Natural killer cell treated with Interleukin-12 subunit alpha and Interleukin-12 subunit beta and Interleukin-15 and Interleukin-18, amount 100 ng/mL, for 72 hours (primary cell): ENCODE data around the gene DBT. TPM values are rescaled to one million over a fixed set of nuclear protein-coding genes. Genes with fewer than 3 reads are reported as not detected.
"Not testable (repeated sequence)": the region's sequence is repeated elsewhere in the genome, so short reads cannot be mapped to it uniquely, and the experiment has no call there.

Experiments
- ATAC-seq, 2 donors: fragments of 150-1000 bp; cut with Tn5 transposase in 1 of 2; sonication (Bioruptor Pico), chemical (Tn5 transposase) in 1 of 2; 2 replicates each; pipeline ENCODE4 v1.10.0; 2021
- DNase-seq: peaks from one replicate; pipeline ENCODE4 v3.0.0; 2022; ENCODE audit warnings: low spot score
- H3K27ac Mint-ChIP-seq, 2 donors: 1 replicate in 1 of 2; 2 replicates in 1 of 2; pipeline ENCODE4 v1.8.0; 2022; ENCODE audit warnings: mixed read lengths in 2 of 2, mild to moderate bottlenecking in 1 of 2, moderate library complexity in 1 of 2
- H3K27me3 Mint-ChIP-seq, 2 donors: 1 replicate in 1 of 2; 2 replicates in 1 of 2; pipeline ENCODE4 v1.8.0; 2022; ENCODE audit warnings: mixed read lengths in 2 of 2
- H3K36me3 Mint-ChIP-seq: one replicate; pipeline ENCODE4 v1.8.0; 2022; ENCODE audit warnings: mixed read lengths
- H3K4me1 Mint-ChIP-seq, 2 donors: 1 replicate in 1 of 2; 2 replicates in 1 of 2; pipeline ENCODE4 v1.8.0; 2022; ENCODE audit warnings: low read depth in 2 of 2, mixed read lengths in 2 of 2, mild to moderate bottlenecking in 1 of 2
- H3K4me3 Mint-ChIP-seq: one replicate; pipeline ENCODE4 v1.8.0; 2022; ENCODE audit warnings: mixed read lengths
- H3K9me3 Mint-ChIP-seq: 2 replicates; pipeline ENCODE4 v1.8.0; 2022; ENCODE audit warnings: mixed read lengths
- total RNA-seq, 2 donors: library from RNA; stranded (reverse); gene quantifications; one replicate each; pipeline ENCODE4 v1.2.3, GENCODE V29; 2022

DBT gene
- total RNA-seq, 2 donors from 2014 or later = 9.3 to 12.8 TPM

DNA sequence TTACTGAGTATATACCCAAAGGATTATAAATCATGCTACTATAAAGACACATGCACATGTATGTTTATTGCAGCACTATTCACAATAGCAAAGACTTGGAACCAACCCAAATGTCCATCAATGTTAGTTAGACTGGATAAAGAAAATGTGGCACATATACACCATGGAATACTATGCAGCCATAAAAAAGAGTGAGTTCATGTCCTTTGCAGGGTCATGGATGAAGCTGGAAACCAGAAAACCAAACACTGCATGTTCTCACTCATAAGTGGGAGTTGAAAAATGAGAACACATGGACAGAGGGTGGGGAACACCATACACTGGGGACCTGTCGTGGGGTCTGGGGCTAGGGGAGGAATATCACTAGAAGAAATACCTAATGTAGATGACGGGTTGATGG is 44.0 kb downstream of the DBT start:
- H3K4me1 Mint-ChIP-seq, ATAC-seq, H3K9me3 Mint-ChIP-seq, DNase-seq, H3K27me3 Mint-ChIP-seq, H3K4me3 Mint-ChIP-seq, H3K27ac Mint-ChIP-seq: not testable (repeated sequence)
- peaks cover 37% of the 10 kb centered on the region for H3K36me3 Mint-ChIP-seq

DNA sequence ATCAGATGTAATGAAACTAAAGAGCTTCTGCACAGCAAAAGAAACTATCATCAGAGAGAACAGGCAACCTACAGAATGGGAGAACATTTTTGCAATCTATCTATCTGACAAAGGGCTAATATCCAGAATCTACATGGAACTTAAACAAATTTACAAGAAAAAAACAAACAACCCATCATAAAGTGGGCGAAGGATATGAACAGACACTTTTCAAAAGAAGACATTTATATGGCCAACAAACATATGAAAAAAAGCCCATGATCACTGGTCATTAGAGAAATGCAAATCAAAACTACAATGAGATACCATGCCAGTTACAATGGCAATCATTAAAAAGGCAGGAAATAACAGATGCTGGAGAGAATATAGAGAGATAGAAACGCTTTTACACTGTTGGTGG is 44.5 kb downstream of the DBT start:
- H3K27ac Mint-ChIP-seq, H3K9me3 Mint-ChIP-seq, H3K4me3 Mint-ChIP-seq, DNase-seq, ATAC-seq, H3K27me3 Mint-ChIP-seq, H3K4me1 Mint-ChIP-seq: not testable (repeated sequence)
- peaks cover 39% of the 10 kb centered on the region for H3K36me3 Mint-ChIP-seq

DNA sequence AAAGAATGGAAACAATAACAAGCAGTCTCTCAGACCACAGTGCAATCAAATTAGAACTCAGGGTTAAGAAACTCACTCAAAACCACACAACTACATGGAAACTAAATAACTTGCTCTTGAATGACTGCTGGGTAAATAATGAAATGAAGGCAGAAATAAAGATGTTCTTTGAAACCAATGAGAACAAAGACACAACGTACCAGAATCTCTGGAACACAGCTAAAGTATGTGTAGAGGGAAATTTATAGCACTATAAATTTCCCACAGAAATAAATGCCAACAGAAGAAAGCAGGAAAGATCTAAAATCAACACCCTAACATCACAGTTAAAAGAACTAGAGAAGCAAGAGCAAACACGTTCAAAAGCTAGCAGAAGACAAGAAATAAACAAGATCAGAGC is 46.9 kb downstream of the DBT start:
- not testable (repeated sequence) for H3K9me3 Mint-ChIP-seq, H3K4me1 Mint-ChIP-seq, ATAC-seq, DNase-seq, H3K27ac Mint-ChIP-seq, H3K27me3 Mint-ChIP-seq, H3K4me3 Mint-ChIP-seq
- H3K36me3 Mint-ChIP-seq = peaks cover 43% of the 10 kb centered on the region

DNA sequence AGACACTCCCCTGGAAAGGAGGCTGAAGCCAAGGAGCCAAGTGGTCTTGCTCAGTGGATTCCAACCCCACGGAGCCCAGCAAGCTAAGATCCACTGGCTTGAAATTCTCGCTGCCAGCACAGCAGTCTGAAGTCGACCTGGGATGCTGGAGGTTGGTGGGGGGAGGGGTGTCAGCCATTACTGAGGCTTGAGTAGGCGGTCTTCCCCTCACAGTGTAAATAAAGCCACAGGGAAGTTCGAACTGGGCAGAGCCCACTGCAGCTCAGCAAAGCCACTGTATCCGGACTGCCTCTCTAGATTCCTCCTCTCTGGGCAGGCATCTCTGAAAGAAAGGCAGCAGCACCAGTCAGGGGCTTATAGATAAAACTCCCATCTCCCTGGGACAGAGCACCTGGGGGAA is 49.6 kb downstream of the DBT start:
- not testable (repeated sequence) for H3K27me3 Mint-ChIP-seq

DNA sequence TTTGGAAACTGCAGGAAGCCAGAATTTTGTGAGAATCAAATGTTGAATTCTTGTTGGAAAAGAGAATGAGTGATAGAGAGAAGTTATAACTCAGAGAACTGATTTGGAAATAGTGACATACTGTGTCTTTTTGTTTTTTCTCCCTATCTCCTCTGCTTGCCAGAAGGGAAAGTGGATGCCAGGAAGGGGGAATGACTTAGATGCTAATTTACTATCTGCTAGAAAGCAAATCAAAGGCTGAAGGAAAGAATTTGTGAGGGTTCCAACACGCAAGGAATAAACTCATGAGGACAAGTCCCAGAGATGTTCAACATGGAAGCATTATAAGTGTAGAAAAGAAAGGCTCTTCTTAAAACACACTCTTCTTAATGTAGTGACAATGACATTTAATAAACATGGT is 51.0 kb downstream of the DBT start:
- Mint-ChIP-seq H3K9me3 (no peaks in the 10 kb centered on the region), H3K27me3 (no peaks in the 10 kb centered on the region), H3K4me3 (no peak overlapping the region), H3K4me1 (no peaks in the 10 kb centered on the region), H3K27ac (no peak overlapping the region), H3K36me3 (peaks cover 30% of the 10 kb centered on the region)
- ATAC-seq = no peak
- DNase-seq = no peak

More for the DNA sequence above, 49.6 kb downstream of the DBT start:
- H3K4me3 Mint-ChIP-seq, H3K4me1 Mint-ChIP-seq, ATAC-seq, DNase-seq, H3K9me3 Mint-ChIP-seq, H3K27ac Mint-ChIP-seq: not testable (repeated sequence)
- H3K36me3 Mint-ChIP-seq = peaks cover 43% of the 10 kb centered on the region

DNA sequence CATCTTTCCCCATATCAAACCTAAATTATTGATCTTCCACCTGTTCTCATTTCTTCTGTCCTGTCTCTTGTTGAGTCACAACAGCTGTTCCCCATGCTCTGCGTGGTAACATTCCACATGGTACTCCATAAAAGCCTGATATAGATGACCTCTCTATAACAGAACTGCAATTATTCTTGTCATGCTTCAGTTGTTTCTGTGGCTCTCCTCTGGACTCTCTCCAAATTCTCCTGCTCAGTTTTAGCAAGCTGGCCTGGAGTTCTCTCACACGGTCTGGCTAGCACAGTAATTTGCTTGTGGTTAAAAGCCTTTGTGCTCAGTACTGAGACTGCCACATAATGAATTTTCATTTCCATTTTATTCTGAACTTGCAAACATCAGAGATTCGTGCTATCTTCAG is 61.0 kb downstream of the DBT start:
- Mint-ChIP-seq H3K27ac (no peak overlapping the region), H3K4me3 (no peak overlapping the region), H3K4me1 (no peaks in the 10 kb centered on the region), H3K27me3 (no peaks in the 10 kb centered on the region), H3K36me3 (no peaks in the 10 kb centered on the region), H3K9me3 (no peaks in the 10 kb centered on the region)
- DNase-seq = no peak
- no peak for ATAC-seq

DNA sequence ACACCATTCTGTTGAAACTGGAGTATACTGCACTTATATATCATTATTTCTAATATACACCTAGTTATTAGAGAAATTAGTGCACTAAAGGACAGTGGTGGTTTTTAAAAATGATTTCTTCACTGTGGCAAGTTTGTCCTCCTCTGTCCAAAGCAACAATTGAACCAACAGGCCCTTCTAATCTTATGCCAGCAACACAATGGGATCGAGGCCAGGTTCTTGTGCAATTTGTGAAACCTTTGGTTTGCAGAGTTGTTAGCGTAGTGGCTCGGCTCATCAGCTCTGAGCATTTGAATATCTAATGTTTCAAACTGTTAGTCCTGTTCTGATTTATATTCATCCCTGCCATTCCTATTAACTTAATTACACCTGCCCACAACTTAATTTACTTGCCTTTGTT is 61.7 kb downstream of the DBT start:
- Mint-ChIP-seq H3K9me3 (no peaks in the 10 kb centered on the region), H3K4me1 (no peaks in the 10 kb centered on the region), H3K27me3 (no peaks in the 10 kb centered on the region), H3K4me3 (no peak overlapping the region), H3K27ac (no peak overlapping the region), H3K36me3 (no peaks in the 10 kb centered on the region)
- DNase-seq (no peak), ATAC-seq (no peak)

GRCh38 chr1:100184536-100184935 is 65.1 kb downstream of the DBT start:
- Mint-ChIP-seq H3K27ac (no peak overlapping the region), H3K4me1 (no peaks in the 10 kb centered on the region), H3K4me3 (no peak overlapping the region), H3K9me3 (no peaks in the 10 kb centered on the region), H3K36me3 (no peaks in the 10 kb centered on the region), H3K27me3 (no peaks in the 10 kb centered on the region)
- ATAC-seq (no peak), DNase-seq (no peak)

- H3K9me3 Mint-ChIP-seq = no peaks in the 10 kb centered on the region
- H3K4me3 Mint-ChIP-seq = no peak overlapping the region
- no peaks in the 10 kb centered on the region for H3K36me3 Mint-ChIP-seq
- H3K27me3 Mint-ChIP-seq = no peaks in the 10 kb centered on the region
- ATAC-seq = no peak
- H3K4me1 Mint-ChIP-seq = no peaks in the 10 kb centered on the region
- no peak overlapping the region for H3K27ac Mint-ChIP-seq
- DNase-seq = no peak
These were observed 66.3 kb downstream of the DBT start for GRCh38 chr1:100183370-100183769.

GRCh38 chr1:100178091-100178490 is 71.5 kb downstream of the DBT start, which contains the start of gene LRRC39:
TSS of gene LRRC39 (minus strand) at chr1:100178256. CDS start at chr1:100168516, 9,740 bp downstream.
- H3K4me3 Mint-ChIP-seq = no peak within 1 kb of the TSS
- H3K27ac Mint-ChIP-seq = no peak within 1 kb of the TSS
- H3K4me1 Mint-ChIP-seq = no peaks in the 10 kb centered on the region
- H3K27me3 Mint-ChIP-seq = no peaks in the 10 kb centered on the region
- H3K36me3 Mint-ChIP-seq = no peaks in the 10 kb centered on the region
- DNase-seq (no peak), ATAC-seq (no peak)
- H3K9me3 Mint-ChIP-seq = no peaks in the 10 kb centered on the region

GRCh38 chr1:100177295-100178041 is 72.2 kb downstream of the DBT start:
- DNase-seq = no peak
- Mint-ChIP-seq H3K27me3 (no peaks in the 10 kb centered on the region), H3K4me1 (no peaks in the 10 kb centered on the region), H3K36me3 (no peaks in the 10 kb centered on the region), H3K27ac (no peak overlapping the region), H3K9me3 (no peaks in the 10 kb centered on the region), H3K4me3 (no peak overlapping the region)
- ATAC-seq = no peak

GRCh38 chr1:100168051-100168450 is 81.6 kb downstream of the DBT start:
- ATAC-seq = no peak
- Mint-ChIP-seq H3K4me3 (no peak overlapping the region), H3K4me1 (no peaks in the 10 kb centered on the region), H3K9me3 (no peaks in the 10 kb centered on the region), H3K27me3 (peaks cover 0 to 2% of the 10 kb centered on the region in 2 donors), H3K27ac (no peak overlapping the region), H3K36me3 (no peaks in the 10 kb centered on the region)
- no peak for DNase-seq

DNA sequence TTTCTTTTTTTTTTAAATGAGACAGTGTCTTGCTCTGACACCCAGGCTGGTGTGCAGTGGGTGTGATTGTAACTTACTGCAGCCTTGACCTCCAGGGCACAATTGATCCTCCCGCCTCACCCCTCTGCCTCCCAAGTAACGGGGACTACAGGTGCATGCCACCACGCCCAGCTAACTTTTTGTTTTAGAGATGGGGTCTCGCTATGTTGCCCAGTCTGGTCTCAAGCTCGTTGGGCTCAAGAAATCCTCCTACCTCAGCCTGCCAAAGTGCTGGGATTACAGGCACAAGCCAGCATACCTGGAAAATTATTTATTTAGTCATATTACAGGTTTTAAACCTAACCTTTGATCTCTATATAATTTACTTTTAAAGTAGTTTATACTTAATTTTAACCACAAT is 84.9 kb downstream of the DBT start:
- H3K27ac Mint-ChIP-seq = no peak overlapping the region
- no peaks in the 10 kb centered on the region for H3K4me1 Mint-ChIP-seq
- peaks cover 0 to 2% of the 10 kb centered on the region in 2 donors for H3K27me3 Mint-ChIP-seq
- no peak overlapping the region for H3K4me3 Mint-ChIP-seq
- no peaks in the 10 kb centered on the region for H3K36me3 Mint-ChIP-seq
- H3K9me3 Mint-ChIP-seq = no peaks in the 10 kb centered on the region
- DNase-seq (no peak), ATAC-seq (no peak)

DNA sequence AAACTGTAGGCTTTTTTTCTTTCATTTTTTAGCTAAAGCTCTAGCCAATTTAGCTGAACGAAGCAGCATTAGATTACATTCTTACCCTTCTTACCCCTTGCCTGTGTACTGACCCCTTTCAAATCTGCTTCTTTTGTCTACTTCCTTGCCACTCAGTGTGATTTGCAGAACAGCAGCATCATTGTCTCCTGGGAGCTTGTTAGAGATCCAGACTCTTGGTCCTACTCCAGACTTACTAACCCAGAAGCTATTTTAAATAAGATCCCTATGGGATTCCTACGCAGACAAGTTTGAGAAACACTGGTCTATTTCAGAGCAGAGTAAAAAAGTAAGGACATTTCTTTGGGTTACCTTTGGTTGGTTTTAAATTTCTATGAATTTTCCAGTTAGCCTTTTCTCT is 85.4 kb downstream of the DBT start:
- ATAC-seq = no peak
- H3K27ac Mint-ChIP-seq = no peak overlapping the region
- no peaks in the 10 kb centered on the region for H3K4me1 Mint-ChIP-seq
- no peak for DNase-seq
- H3K4me3 Mint-ChIP-seq = no peak overlapping the region
- no peaks in the 10 kb centered on the region for H3K36me3 Mint-ChIP-seq
- H3K9me3 Mint-ChIP-seq = no peaks in the 10 kb centered on the region
- H3K27me3 Mint-ChIP-seq = peaks cover 0 to 2% of the 10 kb centered on the region in 2 donors

DNA sequence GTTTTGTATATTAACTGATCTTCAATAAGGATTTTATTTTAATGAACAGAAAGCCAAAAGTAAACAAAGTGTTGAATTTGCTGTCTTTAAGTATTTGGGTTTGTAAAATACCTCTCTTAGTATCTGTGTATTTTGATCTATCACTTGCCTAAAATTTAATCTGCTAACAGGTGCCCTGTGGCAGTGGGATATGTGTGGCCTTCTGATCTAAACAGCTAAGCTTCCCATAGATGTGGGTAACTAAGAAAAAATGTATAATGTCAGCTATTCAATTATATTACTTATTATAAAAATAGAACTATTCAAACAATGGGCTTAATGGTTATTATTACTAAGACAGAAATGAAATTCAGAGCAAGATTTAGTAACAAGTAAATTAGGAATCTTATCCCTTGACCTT is 86.8 kb downstream of the DBT start:
- no peaks in the 10 kb centered on the region for H3K36me3 Mint-ChIP-seq
- H3K27me3 Mint-ChIP-seq = no peaks in the 10 kb centered on the region
- H3K4me3 Mint-ChIP-seq = no peak overlapping the region
- no peaks in the 10 kb centered on the region for H3K9me3 Mint-ChIP-seq
- ATAC-seq = no peak
- no peak overlapping the region for H3K27ac Mint-ChIP-seq
- DNase-seq = no peak
- no peaks in the 10 kb centered on the region for H3K4me1 Mint-ChIP-seq
